ENCODE data around the gene MYOM1.
"Not testable (repeated sequence)": the region's sequence is repeated elsewhere in the genome, so short reads cannot be mapped to it uniquely, and the experiment has no call there.

MYOM1 gene

GRCh38 chr18:3062798-3063680 is 156.7 kb downstream of the MYOM1 start:
- DNase-seq (ENCODE audit: insufficient read length, low spot score) (no peak), FAIRE-seq (no peak)

DNA sequence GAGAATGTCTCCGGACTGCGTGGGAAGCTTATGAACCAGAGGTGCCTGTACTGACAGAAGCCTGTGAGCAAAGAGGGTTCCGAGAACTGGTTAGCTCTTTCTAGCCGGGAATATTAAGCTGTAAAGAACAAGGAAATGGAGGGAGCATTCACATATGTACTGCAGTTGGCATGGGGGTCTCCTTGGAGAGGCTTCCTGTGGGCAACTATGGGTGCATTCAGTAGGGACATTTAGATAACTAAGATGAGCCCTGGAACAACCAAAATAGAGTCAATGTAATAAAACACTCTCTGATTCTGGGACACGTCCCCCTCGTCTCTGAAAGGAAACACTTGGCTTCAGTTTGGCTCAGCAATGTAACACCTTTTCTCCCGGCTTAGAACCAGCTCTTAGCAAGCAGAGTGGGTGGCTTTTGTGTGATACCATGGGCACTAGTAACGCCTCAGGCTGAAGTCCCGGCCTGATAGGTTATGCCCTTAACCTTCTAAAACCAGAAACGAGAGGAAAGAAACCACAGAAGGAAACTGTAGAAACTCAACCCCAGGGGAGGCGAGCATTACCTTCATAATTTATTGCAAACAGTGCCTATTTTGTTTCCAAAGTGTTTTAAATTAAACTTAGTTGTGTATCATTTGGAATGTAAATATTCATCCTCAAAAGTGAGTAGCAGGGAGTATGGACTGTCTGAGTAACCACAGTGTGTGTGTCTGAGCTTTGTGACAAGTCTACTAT is 158.0 kb downstream of the MYOM1 start:
- no peak for FAIRE-seq
- no peak for DNase-seq (ENCODE audit: insufficient read length, low spot score)

GRCh38 chr18:3060667-3061580 is 158.8 kb downstream of the MYOM1 start:
- DNase-seq (ENCODE audit: insufficient read length, low spot score): no peak
- FAIRE-seq: no peak

- no peak for DNase-seq (ENCODE audit: insufficient read length, low spot score)
- no peak for FAIRE-seq
Observed at GRCh38 chr18:3059272-3059671, 160.5 kb downstream of the MYOM1 start.

- FAIRE-seq: no peak
- DNase-seq (ENCODE audit: insufficient read length, low spot score): no peak
Observed at GRCh38 chr18:3058328-3059191, 161.2 kb downstream of the MYOM1 start.

- no peak for FAIRE-seq
- DNase-seq (ENCODE audit: insufficient read length, low spot score): no peak
Observed at GRCh38 chr18:3057526-3057925, 162.2 kb downstream of the MYOM1 start.

GRCh38 chr18:3056311-3056710 is 163.5 kb downstream of the MYOM1 start:
- DNase-seq (ENCODE audit: insufficient read length, low spot score) (no peak), FAIRE-seq (no peak)

DNA sequence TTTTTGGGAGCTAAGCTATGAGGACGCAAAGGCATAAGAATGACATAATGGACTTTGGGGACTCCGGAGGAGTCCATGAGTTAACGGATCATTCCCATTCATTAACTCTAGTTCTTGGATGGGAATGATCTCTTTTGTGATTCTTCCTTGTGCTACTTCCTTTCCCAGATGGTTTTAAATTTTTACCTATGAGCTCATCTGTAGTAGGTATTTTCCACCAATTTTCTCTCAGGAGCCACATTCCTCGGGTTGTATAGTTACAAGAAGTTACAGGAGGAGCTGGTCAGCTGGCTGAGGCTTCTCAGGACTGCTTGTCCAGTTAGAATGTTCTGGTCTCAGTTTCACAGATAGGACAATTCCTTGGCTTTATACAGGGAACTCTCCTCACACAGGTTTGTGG is 164.0 kb downstream of the MYOM1 start:
- no peak for DNase-seq (ENCODE audit: insufficient read length, low spot score)
- FAIRE-seq: no peak

DNA sequence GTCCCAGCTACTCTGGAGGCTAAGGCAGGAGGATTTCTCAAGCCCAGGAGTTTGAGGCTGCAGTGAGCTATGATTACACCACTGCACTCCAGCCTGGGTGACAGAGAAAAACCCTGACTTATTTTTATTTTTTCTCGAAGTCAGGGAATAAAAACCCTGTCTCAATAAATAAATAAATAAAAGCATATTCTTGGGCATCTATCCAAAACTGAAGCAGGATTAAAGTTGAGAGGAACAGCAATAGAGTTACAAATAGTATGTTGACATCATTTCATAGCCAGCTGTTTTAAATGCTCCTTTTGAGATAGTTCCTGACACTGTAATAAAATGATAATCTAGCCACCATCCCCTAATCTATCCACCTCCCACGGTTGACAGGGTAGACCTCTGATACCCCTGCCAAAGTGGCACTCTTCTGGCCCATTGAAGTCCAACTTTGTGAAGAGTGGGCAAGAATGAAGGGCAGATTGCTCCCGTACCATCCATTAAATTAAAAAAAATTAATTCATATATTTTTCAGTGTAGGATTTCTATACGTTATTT is 164.5 kb downstream of the MYOM1 start:
- DNase-seq (ENCODE audit: insufficient read length, low spot score): no peak
- FAIRE-seq: no peak

GRCh38 chr18:3054780-3055179 is 165.0 kb downstream of the MYOM1 start:
- DNase-seq (ENCODE audit: insufficient read length, low spot score): no peak
- no peak for FAIRE-seq

DNA sequence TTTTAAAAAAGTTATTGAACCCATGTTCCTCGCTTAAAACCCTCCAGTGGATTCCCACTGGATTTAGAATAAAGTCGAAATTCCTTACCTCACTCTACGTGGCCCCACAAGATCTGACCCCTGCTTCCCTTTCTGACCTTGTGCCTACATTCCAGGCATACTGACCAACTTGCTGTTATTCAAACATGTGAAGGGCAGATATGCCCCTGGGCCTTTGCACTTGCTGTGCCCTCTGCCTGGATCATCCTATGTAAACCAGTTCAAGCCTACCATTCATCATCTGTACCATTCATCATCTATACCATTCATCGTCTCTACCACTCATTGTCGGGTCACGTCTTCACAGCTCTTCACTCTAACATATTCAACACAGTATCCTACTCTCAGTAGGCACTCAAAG is 165.6 kb downstream of the MYOM1 start:
- FAIRE-seq (no peak), DNase-seq (ENCODE audit: insufficient read length, low spot score) (no peak)

- DNase-seq (ENCODE audit: insufficient read length, low spot score) (no peak), FAIRE-seq (no peak)
Observed at GRCh38 chr18:3053081-3053480, 166.7 kb downstream of the MYOM1 start.

DNA sequence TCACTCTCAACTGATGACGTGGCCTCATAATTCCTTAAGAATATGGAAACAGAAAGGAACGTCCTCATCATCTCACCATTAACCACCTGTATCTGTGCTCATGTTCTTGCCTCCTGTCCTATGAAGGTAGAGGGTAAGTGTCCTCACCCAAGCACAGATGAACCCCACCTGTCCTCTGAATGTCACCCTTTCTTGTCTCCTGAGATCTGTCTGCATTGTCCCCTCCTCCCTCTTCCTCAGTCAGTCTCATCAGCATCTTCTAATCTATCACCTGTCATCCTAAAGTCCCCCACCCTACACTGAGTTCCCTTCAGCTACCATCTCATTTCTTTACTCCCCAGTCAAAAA is 167.4 kb downstream of the MYOM1 start:
- FAIRE-seq (no peak), DNase-seq (ENCODE audit: insufficient read length, low spot score) (no peak)

DNA sequence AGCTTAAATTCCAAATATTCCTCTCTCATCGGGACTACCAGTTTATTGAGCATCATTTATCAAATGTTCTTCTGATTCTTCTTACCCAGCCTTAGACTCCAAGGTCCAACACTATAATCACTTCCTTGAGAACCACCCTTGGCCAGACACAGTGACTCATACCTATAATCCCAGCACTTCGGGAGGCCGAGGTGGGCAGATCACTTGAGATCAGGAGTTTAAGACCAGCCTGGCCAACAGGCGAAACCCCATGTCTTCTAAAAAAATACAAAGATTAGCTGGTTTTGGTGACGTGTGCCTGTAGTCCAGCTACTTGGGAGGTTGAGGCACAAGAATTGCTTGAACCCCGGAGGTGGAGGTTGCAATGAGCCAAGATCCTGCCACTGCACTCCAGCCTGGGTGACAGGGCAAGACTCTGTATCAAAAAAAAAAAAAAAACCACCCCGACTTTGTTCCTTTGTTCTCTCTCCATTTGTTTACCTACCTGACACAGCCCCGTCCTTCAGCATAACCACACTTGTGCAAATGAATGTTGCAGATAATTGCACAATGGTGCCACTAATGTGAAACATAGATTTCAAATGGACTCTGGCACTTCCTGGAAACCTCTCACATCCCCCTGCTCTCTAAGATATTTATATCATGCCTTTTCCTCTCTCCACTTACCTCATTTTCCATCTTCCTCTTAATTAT is 167.9 kb downstream of the MYOM1 start:
- no peak for DNase-seq (ENCODE audit: insufficient read length, low spot score)
- no peak for FAIRE-seq

DNA sequence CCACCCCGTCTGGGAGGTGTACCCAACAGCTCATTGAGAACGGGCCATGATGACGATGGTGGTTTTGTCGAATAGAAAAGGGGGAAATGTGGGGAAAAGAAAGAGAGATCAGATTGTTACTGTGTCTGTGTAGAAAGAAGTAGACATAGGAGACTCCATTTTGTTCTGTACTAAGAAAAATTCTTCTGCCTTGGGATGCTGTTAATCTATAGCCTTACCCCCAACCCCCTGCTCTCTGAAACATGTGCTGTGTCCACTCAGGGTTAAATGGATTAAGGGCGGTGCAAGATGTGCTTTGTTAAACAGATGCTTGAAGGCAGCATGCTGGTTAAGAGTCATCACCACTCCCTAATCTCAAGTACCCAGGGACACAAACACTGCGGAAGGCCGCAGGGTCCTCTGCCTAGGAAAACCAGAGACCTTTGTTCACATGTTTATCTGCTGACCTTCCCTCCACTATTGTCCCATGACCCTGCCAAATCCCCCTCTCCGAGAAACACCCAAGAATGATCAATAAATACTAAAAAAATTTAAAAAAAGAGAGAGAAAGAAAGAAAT is 169.8 kb downstream of the MYOM1 start:
- DNase-seq (ENCODE audit: insufficient read length, low spot score): not testable (repeated sequence)

DNA sequence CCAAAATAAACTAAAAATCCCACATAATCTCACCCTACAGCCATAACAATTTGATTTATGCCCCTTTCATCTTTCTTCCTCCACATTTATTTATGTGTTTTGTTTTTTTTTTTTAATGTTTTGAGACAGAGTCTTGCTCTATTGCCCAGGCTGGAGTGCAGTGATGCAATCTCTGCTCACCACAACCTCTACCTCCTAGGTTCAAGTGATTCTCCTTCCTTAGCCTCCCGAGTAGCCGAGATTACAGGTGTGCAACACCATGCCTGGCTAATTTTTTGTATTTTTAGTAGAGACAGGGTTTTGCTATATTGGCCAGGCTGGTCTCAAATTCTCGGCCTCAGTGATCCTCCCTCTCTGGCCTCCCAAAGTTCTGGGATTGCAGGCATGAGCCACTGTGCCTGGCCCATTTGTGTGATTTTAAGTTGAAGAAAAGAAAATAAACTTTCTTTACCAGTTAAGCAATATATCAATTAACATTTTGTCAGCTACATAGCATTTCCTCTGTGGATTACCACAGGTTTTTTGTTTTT is 170.9 kb downstream of the MYOM1 start:
- DNase-seq (ENCODE audit: insufficient read length, low spot score): no peak
- FAIRE-seq: no peak

More for the DNA sequence above, 169.8 kb downstream of the MYOM1 start:
- not testable (repeated sequence) for FAIRE-seq

DNA sequence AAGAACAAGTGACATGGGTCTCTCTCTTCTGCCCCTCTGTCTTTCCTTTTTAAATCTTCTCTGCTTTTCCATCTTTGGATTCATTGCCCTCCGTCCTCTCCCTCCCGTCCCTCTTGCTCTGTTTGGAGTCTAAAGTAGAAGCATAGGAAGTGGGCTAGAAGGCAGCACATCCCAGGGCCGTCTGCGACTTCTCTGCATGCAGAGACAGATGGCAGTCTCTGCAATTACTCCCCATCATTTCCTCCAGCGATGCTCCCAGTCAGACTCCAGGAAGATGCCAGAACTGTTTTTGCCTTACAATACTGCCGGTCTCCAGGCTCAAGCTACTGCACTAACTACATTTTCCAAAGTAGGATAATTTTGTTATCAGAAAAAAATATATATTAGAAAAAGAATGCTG is 171.6 kb downstream of the MYOM1 start:
- FAIRE-seq: no peak
- DNase-seq (ENCODE audit: insufficient read length, low spot score): no peak

DNA sequence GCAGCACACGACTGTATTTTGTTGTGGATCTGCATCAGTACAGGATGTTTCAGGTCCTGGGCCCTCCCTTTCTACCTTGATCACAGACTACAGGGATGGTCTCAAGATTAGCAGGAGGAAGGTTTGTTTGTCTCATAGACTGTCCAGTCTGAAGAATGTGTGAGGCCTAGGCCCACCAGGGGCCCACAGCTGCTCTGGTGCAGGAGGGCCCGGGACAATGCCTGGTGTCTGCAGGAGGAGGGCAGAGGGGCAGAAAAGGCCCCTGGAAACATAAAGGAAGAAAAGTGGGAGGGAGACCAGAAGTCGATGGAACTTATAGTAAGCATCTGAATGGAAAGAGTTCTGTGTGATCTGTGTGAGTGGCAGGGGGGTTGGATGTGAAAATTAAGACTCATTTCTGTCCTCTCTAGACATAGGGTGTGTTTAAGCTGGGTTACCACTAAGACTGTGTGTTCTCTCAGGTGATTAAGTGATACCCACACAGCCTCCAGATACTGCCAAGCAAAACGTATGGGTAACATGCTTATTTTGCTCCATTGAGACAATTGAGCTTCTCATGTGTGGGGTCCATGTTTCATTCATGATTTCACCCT is 173.5 kb downstream of the MYOM1 start:
- FAIRE-seq (no peak), DNase-seq (ENCODE audit: insufficient read length, low spot score) (no peak)
